Natural killer cell treated with Interleukin-12 subunit alpha and Interleukin-12 subunit beta and Interleukin-15 and Interleukin-18, amount 100 ng/mL, for 72 hours (primary cell): Measurements from ENCODE around the gene MAP3K15. TPM values are rescaled to one million over a fixed set of nuclear protein-coding genes. Genes with fewer than 3 reads are reported as not detected.
A peak's percentile ranks its signal among the peaks of the same experiment; 100 is the strongest.

Experiments
- ATAC-seq, 2 donors: fragments of 150-1000 bp; cut with Tn5 transposase in 1 of 2; sonication (Bioruptor Pico), chemical (Tn5 transposase) in 1 of 2; 2 replicates each; pipeline ENCODE4 v1.10.0; 2021
- DNase-seq: peaks from one replicate; pipeline ENCODE4 v3.0.0; 2022; ENCODE audit warnings: low spot score
- H3K27ac Mint-ChIP-seq, 2 donors: 1 replicate in 1 of 2; 2 replicates in 1 of 2; pipeline ENCODE4 v1.8.0; 2022; ENCODE audit warnings: mixed read lengths in 2 of 2, mild to moderate bottlenecking in 1 of 2, moderate library complexity in 1 of 2
- H3K27me3 Mint-ChIP-seq, 2 donors: 1 replicate in 1 of 2; 2 replicates in 1 of 2; pipeline ENCODE4 v1.8.0; 2022; ENCODE audit warnings: mixed read lengths in 2 of 2
- H3K36me3 Mint-ChIP-seq: one replicate; pipeline ENCODE4 v1.8.0; 2022; ENCODE audit warnings: mixed read lengths
- H3K4me1 Mint-ChIP-seq, 2 donors: 1 replicate in 1 of 2; 2 replicates in 1 of 2; pipeline ENCODE4 v1.8.0; 2022; ENCODE audit warnings: low read depth in 2 of 2, mixed read lengths in 2 of 2, mild to moderate bottlenecking in 1 of 2
- H3K4me3 Mint-ChIP-seq: one replicate; pipeline ENCODE4 v1.8.0; 2022; ENCODE audit warnings: mixed read lengths
- H3K9me3 Mint-ChIP-seq: 2 replicates; pipeline ENCODE4 v1.8.0; 2022; ENCODE audit warnings: mixed read lengths
- total RNA-seq, 2 donors: library from RNA; stranded (reverse); gene quantifications; one replicate each; pipeline ENCODE4 v1.2.3, GENCODE V29; 2022

The MAP3K15 gene
- under 1 TPM in 1 of 2 donors, not detected in 1; 0.17 TPM for total RNA-seq

GRCh38 chrX:19514791-19515614 is at the start of gene MAP3K15:
Gene MAP3K15, minus strand, starts transcription at chrX:19515508. Its CDS starts 247 bp downstream, at chrX:19515261.
- H3K27me3 Mint-ChIP-seq = peaks cover 9 to 25% of the 10 kb centered on the region in 2 donors
- DNase-seq = no peak
- ATAC-seq = peak; percentile 66 to 81
- H3K4me1 Mint-ChIP-seq = no peaks in the 10 kb centered on the region
- peak within 1 kb of the TSS; percentile 41 for H3K4me3 Mint-ChIP-seq
- H3K27ac Mint-ChIP-seq = no peak within 1 kb of the TSS
- H3K9me3 Mint-ChIP-seq = peaks cover 3% of the 10 kb centered on the region
- no peaks in the 10 kb centered on the region for H3K36me3 Mint-ChIP-seq

DNA sequence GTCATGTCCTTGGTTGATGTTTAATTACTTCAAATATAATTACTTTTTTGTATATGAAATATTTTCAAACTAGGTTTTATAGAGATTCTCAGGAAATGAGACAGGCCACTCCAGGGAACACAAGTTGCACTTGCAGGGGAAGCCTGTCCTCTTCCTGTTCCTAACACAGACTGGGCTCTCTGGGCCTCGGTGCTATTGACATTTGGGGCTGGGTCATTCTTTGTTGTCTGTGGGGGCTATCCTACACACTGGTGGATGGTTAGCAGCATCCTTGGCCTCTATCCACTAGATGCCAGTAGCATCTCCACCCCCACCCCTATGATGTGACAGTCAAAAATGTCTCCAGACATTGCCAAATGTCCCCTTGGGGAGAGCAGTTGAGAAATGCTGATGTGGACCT is 49.3 kb upstream of the MAP3K15 start:
- H3K4me3 Mint-ChIP-seq = no peak overlapping the region
- ATAC-seq = no peak
- peak overlapping the region; percentile 76 to 90 for H3K27ac Mint-ChIP-seq

DNA sequence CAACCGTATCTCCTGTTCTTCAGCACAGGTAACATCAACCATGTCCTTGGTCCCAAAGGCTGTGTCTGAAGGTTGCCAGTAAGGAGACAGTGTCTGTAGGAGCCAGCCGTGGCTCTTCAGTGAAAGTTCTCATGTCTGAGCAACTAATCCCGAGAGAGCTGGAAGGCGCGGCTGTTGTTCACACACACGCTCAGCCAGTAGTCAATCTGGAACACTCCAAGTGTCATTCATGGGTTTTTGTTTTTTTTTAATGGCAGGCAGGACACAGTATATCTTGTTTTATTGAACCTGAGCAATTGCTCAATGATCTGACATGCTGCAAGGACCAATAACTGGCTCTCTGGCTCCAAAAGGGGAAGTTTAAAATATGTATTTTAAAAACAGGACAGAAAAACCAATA is 48.4 kb upstream of the MAP3K15 start:
- peaks cover 4% of the 10 kb centered on the region for H3K36me3 Mint-ChIP-seq
- peak overlapping the region; percentile 22 for H3K4me3 Mint-ChIP-seq
- ATAC-seq (peak in 1 of 2 donors; percentile 42), DNase-seq (no peak)
- no peaks in the 10 kb centered on the region for H3K9me3 Mint-ChIP-seq
- peak overlapping the region; percentile 76 to 90 for H3K27ac Mint-ChIP-seq
- peaks cover 14 to 20% of the 10 kb centered on the region in 2 donors for H3K4me1 Mint-ChIP-seq
- no peaks in the 10 kb centered on the region for H3K27me3 Mint-ChIP-seq

More for the DNA sequence above, 49.3 kb upstream of the MAP3K15 start:
- peaks cover 4% of the 10 kb centered on the region for H3K36me3 Mint-ChIP-seq
- H3K9me3 Mint-ChIP-seq = no peaks in the 10 kb centered on the region
- no peaks in the 10 kb centered on the region for H3K27me3 Mint-ChIP-seq
- peaks cover 14 to 20% of the 10 kb centered on the region in 2 donors for H3K4me1 Mint-ChIP-seq
- DNase-seq = no peak

DNA sequence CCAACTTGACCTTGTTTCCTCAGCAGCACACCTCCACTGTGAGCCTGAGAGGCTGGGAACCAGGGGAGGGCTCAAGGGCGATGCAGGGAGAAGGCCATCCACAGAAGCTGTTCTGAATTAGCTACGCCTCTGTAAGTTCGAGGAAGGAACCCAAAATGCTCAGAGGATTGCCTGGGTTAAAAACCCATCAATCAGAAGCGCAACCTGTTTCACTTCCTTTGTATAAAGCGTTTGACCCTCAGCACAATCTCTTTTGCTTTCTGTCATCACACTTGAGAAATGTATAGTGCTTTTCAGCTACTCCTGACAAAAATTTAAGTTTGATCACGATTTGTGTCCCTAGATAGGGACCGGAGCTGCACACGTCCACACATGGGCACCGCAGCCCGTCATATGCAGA is 48.0 kb upstream of the MAP3K15 start:
- H3K4me1 Mint-ChIP-seq = peaks cover 14 to 16% of the 10 kb centered on the region in 2 donors
- H3K27me3 Mint-ChIP-seq = no peaks in the 10 kb centered on the region
- DNase-seq = no peak
- no peaks in the 10 kb centered on the region for H3K9me3 Mint-ChIP-seq
- H3K27ac Mint-ChIP-seq = peak overlapping the region; percentile 76 to 90
- H3K4me3 Mint-ChIP-seq = peak overlapping the region; percentile 22
- ATAC-seq = no peak
- peaks cover 4% of the 10 kb centered on the region for H3K36me3 Mint-ChIP-seq

DNA sequence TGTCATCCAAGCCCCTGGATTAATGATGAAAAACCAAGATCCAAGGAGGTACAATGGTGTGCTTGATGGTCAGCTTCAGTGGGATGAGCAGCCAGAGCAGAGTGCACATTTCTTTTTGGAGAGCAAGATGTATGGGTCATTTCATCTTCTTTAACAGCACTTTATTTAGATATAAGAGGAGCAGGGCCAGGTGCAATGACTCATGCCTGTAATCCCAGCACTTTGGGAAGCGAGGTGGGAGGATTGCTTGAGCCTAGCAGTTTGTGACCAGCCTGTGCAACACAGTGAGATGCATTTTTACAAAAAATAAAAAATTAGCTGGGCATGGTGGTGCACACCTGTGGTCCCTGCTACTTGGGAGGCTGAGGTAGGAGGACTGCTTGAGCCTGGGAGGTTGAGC is 45.3 kb upstream of the MAP3K15 start:
- Mint-ChIP-seq H3K27ac (no peak overlapping the region), H3K4me3 (no peak overlapping the region), H3K4me1 (peaks cover 8 to 9% of the 10 kb centered on the region in 2 donors), H3K36me3 (peaks cover 4% of the 10 kb centered on the region), H3K9me3 (no peaks in the 10 kb centered on the region), H3K27me3 (peaks cover 0 to 2% of the 10 kb centered on the region in 2 donors)
- no peak for ATAC-seq
- DNase-seq = no peak

DNA sequence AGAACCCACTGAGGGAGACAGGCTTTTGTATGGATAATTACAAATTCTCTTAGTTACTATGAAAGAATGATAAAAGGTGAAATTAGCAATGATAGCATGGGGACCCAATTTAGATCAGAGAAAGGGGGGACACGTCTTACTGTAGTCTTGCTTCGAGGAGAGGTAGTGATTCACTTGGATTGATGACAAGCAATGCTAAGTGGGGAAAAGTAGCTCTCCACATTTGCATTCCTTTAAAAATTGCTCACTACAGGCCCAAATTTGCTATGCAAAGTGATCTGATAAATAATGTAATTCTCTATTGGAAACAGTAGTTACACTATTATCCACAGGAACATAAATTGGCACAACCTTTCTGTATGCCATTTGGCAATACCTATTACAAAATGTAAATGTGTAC is 42.5 kb upstream of the MAP3K15 start:
- Mint-ChIP-seq H3K27ac (no peak overlapping the region), H3K4me3 (no peak overlapping the region), H3K27me3 (peaks cover 0 to 2% of the 10 kb centered on the region in 2 donors), H3K4me1 (peaks cover 9 to 11% of the 10 kb centered on the region in 2 donors), H3K36me3 (no peaks in the 10 kb centered on the region), H3K9me3 (no peaks in the 10 kb centered on the region)
- DNase-seq (no peak), ATAC-seq (no peak)

DNA sequence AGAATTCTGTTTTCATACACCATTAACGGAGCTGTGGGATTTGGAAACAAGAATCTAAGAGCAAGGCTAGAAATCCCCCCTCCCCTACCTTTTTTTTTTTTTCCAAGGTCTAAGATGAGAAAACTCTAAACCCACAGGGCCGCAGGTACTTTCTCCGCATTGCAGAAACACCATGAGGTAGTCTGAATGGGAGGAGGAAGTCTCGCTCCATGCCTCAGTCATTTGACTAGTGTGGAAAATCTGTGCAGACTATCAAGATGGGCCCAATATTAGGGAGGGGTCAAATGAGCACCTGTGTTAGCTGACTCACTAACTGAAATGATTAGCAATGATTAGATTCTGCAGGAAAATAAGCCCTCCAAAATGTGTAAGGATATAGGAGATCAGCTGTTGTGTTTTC is 40.9 kb upstream of the MAP3K15 start:
- Mint-ChIP-seq H3K4me3 (no peak overlapping the region), H3K4me1 (peaks cover 17 to 20% of the 10 kb centered on the region in 2 donors), H3K27me3 (peaks cover 0 to 5% of the 10 kb centered on the region in 2 donors), H3K36me3 (no peaks in the 10 kb centered on the region), H3K27ac (peak overlapping the region; percentile 89 to 91), H3K9me3 (no peaks in the 10 kb centered on the region)
- DNase-seq = no peak
- ATAC-seq = no peak

DNA sequence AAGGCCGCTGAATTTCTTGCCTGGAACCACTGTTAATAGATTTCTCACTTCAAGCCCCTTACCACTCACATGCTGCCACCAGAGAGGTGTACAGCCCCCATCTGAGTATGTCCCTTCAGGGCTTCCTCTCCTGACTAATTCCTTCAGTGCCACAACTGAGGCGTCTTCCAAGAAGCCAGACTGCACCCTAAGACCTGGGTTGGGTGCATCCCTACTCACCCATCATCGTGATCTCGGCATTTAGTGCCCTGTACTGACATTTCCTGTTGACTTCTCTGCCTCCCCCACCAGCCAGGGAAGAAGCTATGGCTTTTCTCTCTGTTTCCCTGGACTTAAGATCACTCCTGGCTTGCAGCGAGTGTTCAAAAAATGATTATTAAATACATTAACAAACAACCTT is 40.4 kb upstream of the MAP3K15 start:
- Mint-ChIP-seq H3K36me3 (no peaks in the 10 kb centered on the region), H3K4me3 (peak overlapping the region; percentile 53), H3K27me3 (peaks cover 0 to 5% of the 10 kb centered on the region in 2 donors), H3K27ac (peak overlapping the region; percentile 89 to 91), H3K4me1 (peaks cover 17 to 20% of the 10 kb centered on the region in 2 donors), H3K9me3 (no peaks in the 10 kb centered on the region)
- DNase-seq (no peak), ATAC-seq (no peak)

- peak overlapping the region; percentile 53 for H3K4me3 Mint-ChIP-seq
- H3K27ac Mint-ChIP-seq = peak overlapping the region; percentile 89 to 91
- peaks cover 0 to 5% of the 10 kb centered on the region in 2 donors for H3K27me3 Mint-ChIP-seq
- H3K9me3 Mint-ChIP-seq = no peaks in the 10 kb centered on the region
- ATAC-seq (no peak), DNase-seq (no peak)
- H3K4me1 Mint-ChIP-seq = peaks cover 17 to 20% of the 10 kb centered on the region in 2 donors
- no peaks in the 10 kb centered on the region for H3K36me3 Mint-ChIP-seq
These were observed 39.9 kb upstream of the MAP3K15 start for GRCh38 chrX:19555236-19555635.

- DNase-seq (no peak), ATAC-seq (peak; percentile 62 to 72)
- H3K4me3 Mint-ChIP-seq = peak overlapping the region; percentile 15
- peak overlapping the region; percentile 89 to 91 for H3K27ac Mint-ChIP-seq
- H3K36me3 Mint-ChIP-seq = no peaks in the 10 kb centered on the region
- no peaks in the 10 kb centered on the region for H3K9me3 Mint-ChIP-seq
- H3K27me3 Mint-ChIP-seq = peaks cover 0 to 5% of the 10 kb centered on the region in 2 donors
- peaks cover 17 to 20% of the 10 kb centered on the region in 2 donors for H3K4me1 Mint-ChIP-seq
These were observed 39.5 kb upstream of the MAP3K15 start for GRCh38 chrX:19554786-19555185.

- H3K27me3 Mint-ChIP-seq = peaks cover 0 to 5% of the 10 kb centered on the region in 2 donors
These were observed 37.5 kb upstream of the MAP3K15 start for GRCh38 chrX:19552793-19553192.

DNA sequence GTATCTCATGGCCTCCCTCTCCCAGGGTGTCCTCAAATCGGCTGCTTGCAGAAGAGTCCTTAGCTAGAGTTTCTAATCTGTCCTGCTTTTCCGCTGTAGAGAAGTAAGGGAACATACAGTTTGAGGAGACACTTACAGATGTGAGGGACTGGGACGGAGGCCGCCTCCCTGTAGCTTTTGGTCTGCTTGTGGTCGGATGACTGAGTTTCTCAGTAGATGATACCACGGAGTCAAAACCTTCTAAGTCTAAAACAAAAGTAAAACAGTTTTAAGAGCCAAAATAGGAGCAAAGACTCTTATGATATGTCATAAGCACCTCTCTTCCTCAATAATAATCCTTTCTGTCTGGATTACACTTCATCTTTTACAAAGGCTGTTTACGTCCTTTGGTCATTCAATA is 34.5 kb upstream of the MAP3K15 start:
- Mint-ChIP-seq H3K4me3 (peak overlapping the region; percentile 81), H3K36me3 (peaks cover 17% of the 10 kb centered on the region), H3K4me1 (peaks cover 21 to 25% of the 10 kb centered on the region in 2 donors), H3K27me3 (peaks cover 0 to 3% of the 10 kb centered on the region in 2 donors), H3K9me3 (no peaks in the 10 kb centered on the region), H3K27ac (peak overlapping the region; percentile 83 to 90)
- ATAC-seq (peak in 1 of 2 donors; percentile 76), DNase-seq (no peak)

More at GRCh38 chrX:19552793-19553192, 37.5 kb upstream of the MAP3K15 start:
- peaks cover 11% of the 10 kb centered on the region for H3K36me3 Mint-ChIP-seq
- H3K9me3 Mint-ChIP-seq = no peaks in the 10 kb centered on the region
- no peak overlapping the region for H3K4me3 Mint-ChIP-seq
- DNase-seq (no peak), ATAC-seq (no peak)
- peaks cover 29 to 30% of the 10 kb centered on the region in 2 donors for H3K4me1 Mint-ChIP-seq
- peak overlapping the region; percentile 53 to 75 for H3K27ac Mint-ChIP-seq

GRCh38 chrX:19548934-19549333 is 33.6 kb upstream of the MAP3K15 start:
- DNase-seq (no peak), ATAC-seq (no peak)
- peaks cover 0 to 5% of the 10 kb centered on the region in 2 donors for H3K27me3 Mint-ChIP-seq
- H3K27ac Mint-ChIP-seq = peak overlapping the region; percentile 83 to 90
- peaks cover 17% of the 10 kb centered on the region for H3K36me3 Mint-ChIP-seq
- H3K9me3 Mint-ChIP-seq = no peaks in the 10 kb centered on the region
- H3K4me1 Mint-ChIP-seq = peaks cover 25 to 30% of the 10 kb centered on the region in 2 donors
- H3K4me3 Mint-ChIP-seq = peak overlapping the region; percentile 81

GRCh38 chrX:19548279-19548678 is 33.0 kb upstream of the MAP3K15 start:
- Mint-ChIP-seq H3K36me3 (peaks cover 17% of the 10 kb centered on the region), H3K27ac (peak overlapping the region; percentile 77 to 90), H3K9me3 (no peaks in the 10 kb centered on the region), H3K27me3 (peaks cover 0 to 5% of the 10 kb centered on the region in 2 donors), H3K4me1 (peaks cover 27 to 30% of the 10 kb centered on the region in 2 donors), H3K4me3 (peak overlapping the region; percentile 81)
- DNase-seq (no peak), ATAC-seq (peak; percentile 45 to 64)
